ENCODE results near the gene PLD4.
"Not testable (repeated sequence)": the region's sequence is repeated elsewhere in the genome, so short reads cannot be mapped to it uniquely, and the experiment has no call there.

PLD4 gene

GRCh38 chr14:104942586-104942985 lies 17.9 kb downstream of the PLD4 start:
- no peak for DNase-seq

- DNase-seq: not testable (repeated sequence)
Measured at GRCh38 chr14:104943216-104944015, 18.7 kb downstream of the PLD4 start.

GRCh38 chr14:104944016-104944308 lies 19.3 kb downstream of the PLD4 start:
- DNase-seq: not testable (repeated sequence)

- not testable (repeated sequence) for DNase-seq
Measured at GRCh38 chr14:104944436-104945205, 19.9 kb downstream of the PLD4 start.

GRCh38 chr14:104945266-104945665 lies 20.6 kb downstream of the PLD4 start:
- DNase-seq: not testable (repeated sequence)

GRCh38 chr14:104945986-104946965 lies 21.6 kb downstream of the PLD4 start:
- not testable (repeated sequence) for DNase-seq

- DNase-seq: not testable (repeated sequence)
Measured at GRCh38 chr14:104947201-104947600, 22.5 kb downstream of the PLD4 start.

GRCh38 chr14:104947881-104948735 lies 23.4 kb downstream of the PLD4 start:
- DNase-seq: not testable (repeated sequence)

- no peak for DNase-seq
Measured at GRCh38 chr14:104948736-104949031, 24.0 kb downstream of the PLD4 start.

GRCh38 chr14:104949406-104949955 lies 24.8 kb downstream of the PLD4 start:
- not testable (repeated sequence) for DNase-seq

- DNase-seq: no peak
Measured at GRCh38 chr14:104950021-104950420, 25.3 kb downstream of the PLD4 start.

GRCh38 chr14:104950701-104951100 lies 26.0 kb downstream of the PLD4 start:
- not testable (repeated sequence) for DNase-seq

GRCh38 chr14:104951863-104952657 lies 27.4 kb downstream of the PLD4 start:
- DNase-seq: not testable (repeated sequence)

- no peak for DNase-seq
Measured at GRCh38 chr14:104953097-104953496, 28.4 kb downstream of the PLD4 start.

- DNase-seq: no peak
Measured at GRCh38 chr14:104953896-104954656, 29.4 kb downstream of the PLD4 start.

GRCh38 chr14:104954746-104955395 lies 30.2 kb downstream of the PLD4 start:
- DNase-seq: no peak

- DNase-seq: no peak
Measured at GRCh38 chr14:104955396-104955770, 30.7 kb downstream of the PLD4 start.

GRCh38 chr14:104956290-104956890 lies 31.7 kb downstream of the PLD4 start:
- DNase-seq: no peak

Data from activated gamma-delta T cell treated with Interleukin-2 at 50 U/mL for 16 hours (primary cell).